ENCODE data around the gene EDA. TPM values are rescaled to one million over a fixed set of nuclear protein-coding genes. Genes with fewer than 3 reads are reported as not detected.

Gene EDA
- total RNA-seq, 2 donors from 2014 or later, result 8.1 to 10.1 TPM

GRCh38 chrX:70042399-70043371 lies 426.8 kb downstream of the EDA start:
- no peak for TF ChIP-seq CTCF (IDR thresholded peaks at IDR 0.05)
- no peak for TF ChIP-seq POLR2A (IDR thresholded peaks at IDR 0.05)
- TF ChIP-seq POLR2AphosphoS5 (IDR thresholded peaks at IDR 0.05), result no peak
- H3K4me1 ChIP-seq (replicated peaks), result no peaks in the 10 kb centered on the region
- H3K27ac ChIP-seq, result no peak overlapping the region
- H3K27me3 ChIP-seq (replicated peaks; ENCODE audit: insufficient read depth), result no peaks in the 10 kb centered on the region
- DNase-seq (ENCODE audit: low spot score), result peak; percentile 27
- H3K9me3 ChIP-seq, result no peaks in the 10 kb centered on the region
- 80% methylated on average over 9 of the region's 11 CpGs for WGBS
- H3K4me3 ChIP-seq, result no peak overlapping the region
- intact Hi-C loops (cut with DNase I), result no loop called here
- H3K36me3 ChIP-seq, result no peaks in the 10 kb centered on the region

GRCh38 chrX:70043685-70044084 lies 427.8 kb downstream of the EDA start:
- WGBS, result 100% methylated on average over 6 of the region's 9 CpGs
- H3K27me3 ChIP-seq (replicated peaks; ENCODE audit: insufficient read depth), result no peaks in the 10 kb centered on the region
- H3K36me3 ChIP-seq, result no peaks in the 10 kb centered on the region
- no peaks in the 10 kb centered on the region for H3K4me1 ChIP-seq (replicated peaks)
- no peak overlapping the region for H3K4me3 ChIP-seq
- intact Hi-C loops (cut with DNase I), result no loop called here
- DNase-seq (ENCODE audit: low spot score), result no peak
- TF ChIP-seq POLR2AphosphoS5 (IDR thresholded peaks at IDR 0.05) (no peak), POLR2A (IDR thresholded peaks at IDR 0.05) (no peak), CTCF (IDR thresholded peaks at IDR 0.05) (no peak)
- no peaks in the 10 kb centered on the region for H3K9me3 ChIP-seq
- no peak overlapping the region for H3K27ac ChIP-seq

GRCh38 chrX:70044541-70045245 lies 428.8 kb downstream of the EDA start:
- no peaks in the 10 kb centered on the region for H3K4me1 ChIP-seq (replicated peaks)

GRCh38 chrX:70046978-70047377 lies 431.1 kb downstream of the EDA start:
- H3K9me3 ChIP-seq, result no peaks in the 10 kb centered on the region
- DNase-seq (ENCODE audit: low spot score), result no peak
- intact Hi-C loops (cut with DNase I), result no loop called here

More at GRCh38 chrX:70044541-70045245, 428.8 kb downstream of the EDA start:
- TF ChIP-seq CTCF (IDR thresholded peaks at IDR 0.05), result no peak
- Histone ChIP-seq H3K9me3 (no peaks in the 10 kb centered on the region), H3K27me3 (replicated peaks; ENCODE audit: insufficient read depth) (no peaks in the 10 kb centered on the region), H3K27ac (no peak overlapping the region), H3K36me3 (no peaks in the 10 kb centered on the region), H3K4me3 (no peak overlapping the region)
- 93% methylated on average over 4 of the region's 4 CpGs for WGBS
- intact Hi-C loops (cut with DNase I), result no loop called here
- no peak for DNase-seq (ENCODE audit: low spot score)

More at GRCh38 chrX:70046978-70047377, 431.1 kb downstream of the EDA start:
- H3K27ac ChIP-seq, result no peak overlapping the region
- H3K4me1 ChIP-seq (replicated peaks), result no peaks in the 10 kb centered on the region
- no peak for TF ChIP-seq CTCF (IDR thresholded peaks at IDR 0.05)
- no peak for TF ChIP-seq POLR2A (IDR thresholded peaks at IDR 0.05)
- TF ChIP-seq POLR2AphosphoS5 (IDR thresholded peaks at IDR 0.05), result no peak
- no peak overlapping the region for H3K4me3 ChIP-seq
- H3K36me3 ChIP-seq, result no peaks in the 10 kb centered on the region
- H3K27me3 ChIP-seq (replicated peaks; ENCODE audit: insufficient read depth), result no peaks in the 10 kb centered on the region
